IPS DF 6.9 (cell line): ENCODE results near the gene LBHD2.

ENCODE experiments used
- DNase-seq: peaks from one replicate; pipeline ENCODE4 v3.0.0-alpha.2; 2013; ENCODE audit warnings: low read depth, low spot score
- H3K27ac ChIP-seq: one replicate; pipeline ENCODE4 v1.5.1; 2013; ENCODE audit warnings: low read length, control low read depth
- H3K27me3 ChIP-seq: 2 replicates; pipeline ENCODE4 v1.6.1; 2013; ENCODE audit warnings: mild to moderate bottlenecking, low read length; ENCODE audit not compliant: control insufficient read depth, insufficient read depth
- H3K36me3 ChIP-seq: 2 replicates; pipeline ENCODE4 v1.6.1; 2013; ENCODE audit warnings: low read length; ENCODE audit not compliant: control insufficient read depth, insufficient read depth
- H3K4me1 ChIP-seq: 2 replicates; pipeline ENCODE4 v1.6.1; 2013; ENCODE audit warnings: low read length; ENCODE audit not compliant: control insufficient read depth, insufficient read depth
- H3K4me3 ChIP-seq: 2 replicates; pipeline ENCODE4 v1.5.1; 2013; ENCODE audit warnings: mild to moderate bottlenecking, low read length
- H3K9me3 ChIP-seq: 2 replicates; pipeline ENCODE4 v1.6.1; 2013; ENCODE audit warnings: low read length, inconsistent platforms; ENCODE audit not compliant: control insufficient read depth, insufficient read depth
- WGBS: extraction: QIAGEN DNeasy Blood & Tissue Kit; methylation state at CpG from one replicate; pipeline ENCODE4 v1.1.7; 2013; ENCODE audit warnings: mixed read lengths, missing lambda C conversion rate; ENCODE audit not compliant: insufficient read length, insufficient coverage; 5-methylcytosine and 5-hydroxymethylcytosine counted together

LBHD2 gene

DNA sequence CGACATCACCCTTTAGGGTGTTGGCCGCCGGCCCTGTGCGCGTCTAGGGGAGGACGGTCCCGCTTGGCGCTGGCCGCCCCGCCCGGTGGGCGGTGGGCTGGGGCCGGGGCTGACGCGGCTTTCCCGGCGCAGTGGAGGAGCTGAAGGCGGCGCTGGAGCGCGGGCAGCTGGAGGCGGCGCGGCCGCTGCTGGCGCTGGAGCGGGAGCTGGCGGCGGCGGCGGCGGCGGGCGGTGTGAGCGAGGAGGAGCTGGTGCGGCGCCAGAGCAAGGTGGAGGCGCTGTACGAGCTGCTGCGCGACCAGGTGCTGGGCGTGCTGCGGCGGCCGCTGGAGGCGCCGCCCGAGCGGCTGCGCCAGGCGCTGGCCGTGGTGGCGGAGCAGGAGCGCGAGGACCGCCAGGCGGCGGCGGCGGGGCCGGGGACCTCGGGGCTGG is 42.9 kb downstream of the LBHD2 start:
- WGBS, result no CpG with 5 or more reads among the region's 62 CpGs
- H3K9me3 ChIP-seq, result no peaks in the 10 kb centered on the region
- no peak overlapping the region for H3K27ac ChIP-seq
- DNase-seq, result no peak
- H3K36me3 ChIP-seq, result no peaks in the 10 kb centered on the region
- peak overlapping the region; percentile 16; the same call in 1 of the 2 replicates for H3K4me3 ChIP-seq
- H3K27me3 ChIP-seq, result no peaks in the 10 kb centered on the region; the same call in 1 of the 2 replicates
- H3K4me1 ChIP-seq, result peaks cover 6% of the 10 kb centered on the region; the same call in 1 of the 2 replicates

- H3K27me3 ChIP-seq, result no peaks in the 10 kb centered on the region; the same call in 1 of the 2 replicates
- peaks cover 5% of the 10 kb centered on the region; the same call in 1 of the 2 replicates for H3K4me1 ChIP-seq
- no CpG with 5 or more reads among the region's 39 CpGs for WGBS
- 0 out of 2 replicates have a peak overlapping the region, but pooled peaks have one; percentile 5 for H3K4me3 ChIP-seq
- no peaks in the 10 kb centered on the region for H3K9me3 ChIP-seq
- H3K27ac ChIP-seq, result no peak overlapping the region
- no peak for DNase-seq
- no peaks in the 10 kb centered on the region for H3K36me3 ChIP-seq
Observed at GRCh38 chr14:103127356-103127755, 43.3 kb downstream of the LBHD2 start.

- H3K9me3 ChIP-seq, result no peaks in the 10 kb centered on the region
- no peak overlapping the region for H3K27ac ChIP-seq
- H3K27me3 ChIP-seq, result no peaks in the 10 kb centered on the region; the same call in 1 of the 2 replicates
- H3K4me1 ChIP-seq, result peaks cover 5% of the 10 kb centered on the region; the same call in 1 of the 2 replicates
- DNase-seq, result no peak
- no peak overlapping the region for H3K4me3 ChIP-seq
- no CpG with 5 or more reads among the region's 16 CpGs for WGBS
- peaks cover 4% of the 10 kb centered on the region for H3K36me3 ChIP-seq
Observed at GRCh38 chr14:103127861-103128598, 44.0 kb downstream of the LBHD2 start.

DNA sequence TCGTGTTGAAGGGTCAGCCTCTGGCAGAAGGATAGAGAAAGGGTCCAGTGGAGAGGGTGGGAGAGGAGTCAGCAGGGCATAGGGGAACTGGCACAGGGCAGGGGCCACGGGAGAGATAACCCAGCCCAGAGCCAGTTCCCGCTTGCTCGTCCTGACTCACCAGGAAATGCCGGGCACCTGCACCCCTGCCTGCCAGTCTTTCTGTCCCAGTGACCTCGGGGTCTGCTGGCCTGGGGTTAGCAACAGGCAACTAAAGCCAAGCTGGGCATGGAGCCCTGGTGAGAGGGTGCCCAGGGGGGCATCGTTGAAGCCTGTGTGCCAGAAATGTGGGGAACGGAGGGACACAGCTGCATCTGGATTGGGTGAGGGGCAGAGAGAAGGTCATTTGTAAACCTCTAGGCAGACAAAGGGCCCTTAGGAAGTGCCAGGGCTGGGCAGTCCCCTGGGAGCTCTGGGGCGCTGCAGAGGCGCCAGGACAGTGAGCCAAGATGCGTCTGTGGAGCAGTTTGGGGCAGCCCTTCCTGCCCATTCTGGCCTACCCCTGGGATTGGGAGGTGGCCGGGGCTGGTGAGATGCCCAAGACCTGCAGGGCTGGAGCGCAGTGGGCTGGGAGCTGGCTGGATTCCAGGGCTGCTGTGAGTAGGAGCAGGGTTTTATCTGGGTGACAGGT is 44.8 kb downstream of the LBHD2 start:
- no CpG with 5 or more reads among the region's 13 CpGs for WGBS
- Histone ChIP-seq H3K27me3 (no peaks in the 10 kb centered on the region; the same call in 1 of the 2 replicates), H3K9me3 (no peaks in the 10 kb centered on the region), H3K36me3 (peaks cover 10% of the 10 kb centered on the region), H3K27ac (no peak overlapping the region), H3K4me1 (peaks cover 5% of the 10 kb centered on the region; the same call in 1 of the 2 replicates), H3K4me3 (no peak overlapping the region)
- DNase-seq, result no peak

- Histone ChIP-seq H3K4me3 (no peak overlapping the region), H3K27me3 (no peaks in the 10 kb centered on the region; the same call in 1 of the 2 replicates)
- WGBS, result no CpG with 5 or more reads among the region's 12 CpGs
Observed at GRCh38 chr14:103129301-103130016, 45.4 kb downstream of the LBHD2 start.

GRCh38 chr14:103130017-103130764 is 46.2 kb downstream of the LBHD2 start:
- H3K9me3 ChIP-seq, result no peaks in the 10 kb centered on the region
- H3K36me3 ChIP-seq, result peaks cover 13% of the 10 kb centered on the region
- peaks cover 5% of the 10 kb centered on the region; the same call in 1 of the 2 replicates for H3K4me1 ChIP-seq
- DNase-seq, result no peak
- no peak overlapping the region for H3K27ac ChIP-seq
- H3K27me3 ChIP-seq, result no peaks in the 10 kb centered on the region; the same call in 1 of the 2 replicates
- no peak overlapping the region for H3K4me3 ChIP-seq
- WGBS, result no CpG with 5 or more reads among the region's 26 CpGs

More at GRCh38 chr14:103129301-103130016, 45.4 kb downstream of the LBHD2 start:
- H3K4me1 ChIP-seq, result peaks cover 5% of the 10 kb centered on the region; the same call in 1 of the 2 replicates
- H3K36me3 ChIP-seq, result peaks cover 13% of the 10 kb centered on the region
- no peaks in the 10 kb centered on the region for H3K9me3 ChIP-seq
- no peak overlapping the region for H3K27ac ChIP-seq
- no peak for DNase-seq

DNA sequence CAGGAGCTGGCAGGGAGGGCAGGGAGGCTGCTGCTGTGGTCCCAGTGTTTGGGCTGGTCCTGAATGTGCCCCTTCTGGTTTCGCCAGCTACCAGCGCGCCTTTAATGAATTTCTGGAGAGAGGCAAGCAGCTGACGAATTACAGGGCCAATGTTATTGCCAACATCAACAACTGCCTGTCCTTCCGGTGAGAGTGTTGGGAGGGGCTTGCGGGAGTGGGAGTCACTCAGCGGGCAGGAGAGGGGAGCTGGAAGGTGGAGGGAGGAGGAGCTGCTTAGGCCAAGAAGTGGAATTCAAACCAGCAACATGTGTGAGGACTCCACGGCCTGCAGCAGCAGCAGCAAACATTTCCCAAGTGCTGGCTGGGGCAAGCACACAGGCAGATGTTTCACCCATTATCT is 47.0 kb downstream of the LBHD2 start:
- Histone ChIP-seq H3K4me1 (peaks cover 5% of the 10 kb centered on the region; the same call in 1 of the 2 replicates), H3K36me3 (peaks cover 13% of the 10 kb centered on the region), H3K9me3 (no peaks in the 10 kb centered on the region), H3K4me3 (no peak overlapping the region), H3K27ac (no peak overlapping the region), H3K27me3 (no peaks in the 10 kb centered on the region; the same call in 1 of the 2 replicates)
- WGBS, result no CpG with 5 or more reads among the region's 8 CpGs
- DNase-seq, result no peak

GRCh38 chr14:103131580-103131979 is 47.6 kb downstream of the LBHD2 start:
- peaks cover 2% of the 10 kb centered on the region; the same call in 1 of the 2 replicates for H3K4me1 ChIP-seq
- no peak overlapping the region for H3K27ac ChIP-seq
- no CpG with 5 or more reads among the region's 9 CpGs for WGBS

GRCh38 chr14:103132381-103133209 is 48.6 kb downstream of the LBHD2 start:
- no peak for DNase-seq
- Histone ChIP-seq H3K9me3 (no peaks in the 10 kb centered on the region), H3K4me3 (no peak overlapping the region), H3K36me3 (peaks cover 13% of the 10 kb centered on the region), H3K4me1 (no peaks in the 10 kb centered on the region), H3K27me3 (no peaks in the 10 kb centered on the region; the same call in 1 of the 2 replicates), H3K27ac (no peak overlapping the region)
- WGBS, result no CpG with 5 or more reads among the region's 39 CpGs

More at GRCh38 chr14:103131580-103131979, 47.6 kb downstream of the LBHD2 start:
- Histone ChIP-seq H3K4me3 (no peak overlapping the region), H3K27me3 (no peaks in the 10 kb centered on the region; the same call in 1 of the 2 replicates), H3K36me3 (peaks cover 13% of the 10 kb centered on the region), H3K9me3 (no peaks in the 10 kb centered on the region)
- no peak for DNase-seq
